Keratinocyte (primary cell): ENCODE results near the gene CYP2A6. TPM values are rescaled to one million over a fixed set of nuclear protein-coding genes. Genes with fewer than 3 reads are reported as not detected.
"Not testable (repeated sequence)": the region's sequence is repeated elsewhere in the genome, so short reads cannot be mapped to it uniquely, and the experiment has no call there.

ENCODE experiments used
- DNase-seq: peaks from one replicate; pipeline ENCODE4 v3.0.0-alpha.2; 2011; ENCODE audit warnings: low read depth, missing footprints, low spot score
- FAIRE-seq: peaks from 2 replicates; lab custom pipeline; 2011; peaks lifted over from hg19 to GRCh38; lab: Jason Lieb, UNC
- H2AFZ ChIP-seq: 2 replicates; pipeline ENCODE4 v1.6.0; 2012; ENCODE audit warnings: low read length, control low read depth, inconsistent platforms; ENCODE audit not compliant: control insufficient read depth
- H3K27ac ChIP-seq: 2 replicates; pipeline ENCODE4 v1.5.1; 2011; ENCODE audit warnings: low read length; ENCODE audit not compliant: control insufficient read depth, insufficient read depth
- H3K27me3 ChIP-seq: 3 replicates; pipeline ENCODE4 v1.6.0; 2011; ENCODE audit warnings: low read length; ENCODE audit not compliant: control insufficient read depth, insufficient read depth; ENCODE audit errors: extremely low read depth
- H3K36me3 ChIP-seq, 2 experiments: 2 replicates in 1 of 2; 3 replicates in 1 of 2; pipeline ENCODE4 v1.5.1; 2011; ENCODE audit warnings: low read length in 2 of 2, mild to moderate bottlenecking in 1 of 2; ENCODE audit not compliant: control insufficient read depth in 2 of 2, insufficient read depth in 2 of 2; ENCODE audit errors: extremely low read depth in 1 of 2
- H3K4me1 ChIP-seq: 3 replicates; pipeline ENCODE4 v1.5.1; 2011; ENCODE audit warnings: low read length; ENCODE audit not compliant: control insufficient read depth, insufficient read depth; ENCODE audit errors: extremely low read depth
- H3K4me2 ChIP-seq: 3 replicates; pipeline ENCODE4 v1.6.0; 2011; ENCODE audit warnings: low read depth, low read length; ENCODE audit not compliant: control insufficient read depth, insufficient read depth; ENCODE audit errors: extremely low read depth
- H3K4me3 ChIP-seq, 3 experiments: fragments of 200-600 bp in 1 of 3; sonication (generic) in 1 of 3; 2 replicates in 2 of 3; 3 replicates in 1 of 3; pipeline ENCODE4 v1.5.1; 2011 to 2016; ENCODE audit warnings: low read length in 3 of 3, mild to moderate bottlenecking in 3 of 3, control low read depth in 2 of 3, inconsistent platforms in 1 of 3, low read depth in 1 of 3, mixed read lengths in 1 of 3, mixed run types in 1 of 3, moderate library complexity in 1 of 3; ENCODE audit not compliant: control insufficient read depth in 2 of 3, insufficient read depth in 2 of 3; ENCODE audit errors: extremely low read depth in 1 of 3
- H3K79me2 ChIP-seq: 2 replicates; pipeline ENCODE4 v1.6.0; 2012; ENCODE audit warnings: low read length; ENCODE audit not compliant: control insufficient read depth, insufficient read depth
- H3K9ac ChIP-seq: 3 replicates; pipeline ENCODE4 v1.6.0; 2011; ENCODE audit warnings: low read length; ENCODE audit not compliant: control insufficient read depth, insufficient read depth; ENCODE audit errors: extremely low read depth
- H3K9me1 ChIP-seq: 3 replicates; pipeline ENCODE4 v1.6.0; 2011; ENCODE audit warnings: low read length; ENCODE audit not compliant: control insufficient read depth, insufficient read depth; ENCODE audit errors: extremely low read depth
- H3K9me3 ChIP-seq: 2 replicates; pipeline ENCODE4 v1.5.1; 2012; ENCODE audit warnings: low read depth, low read length; ENCODE audit not compliant: control insufficient read depth
- H4K20me1 ChIP-seq: 3 replicates; pipeline ENCODE4 v1.6.0; 2011; ENCODE audit warnings: low read length; ENCODE audit not compliant: control insufficient read depth, insufficient read depth; ENCODE audit errors: extremely low read depth
- dilution Hi-C: fragments of 300-500 bp; cut with MboI; formaldehyde crosslinking; loops from one replicate; pipeline ENCODE4 v1.7.0; 2020; ENCODE audit warnings: low sequenced_read_pairs; ENCODE audit not compliant: extremely low pct_ligation_motif_present
- polyA plus RNA-seq, 5 experiments: library from polyadenylated mRNA; depleted of rRNA in 3 of 5; stranded (reverse) in 3 of 5; stranded (forward) in 1 of 5; unstranded in 1 of 5; fragments of >200 nt; gene quantifications; 1 replicate in 1 of 5; 2 replicates in 3 of 5; 3 replicates in 1 of 5; pipeline versions ENCODE4 v1.2.1 to v1.2.3, GENCODE V29; 2011 to 2012; ENCODE audit warnings: missing spikeins in 2 of 5, low read depth in 1 of 5, low replicate concordance in 1 of 5

Gene CYP2A6
- polyA plus RNA-seq, 1 donor (not counting 4 experiments of a cell fraction or from before 2014, with no cell fraction given): not detected

- dilution Hi-C loops, H3K36me3 ChIP-seq, FAIRE-seq: not testable (repeated sequence)
Measured at GRCh38 chr19:40879349-40879748, 29.1 kb upstream of the CYP2A6 start.

DNA sequence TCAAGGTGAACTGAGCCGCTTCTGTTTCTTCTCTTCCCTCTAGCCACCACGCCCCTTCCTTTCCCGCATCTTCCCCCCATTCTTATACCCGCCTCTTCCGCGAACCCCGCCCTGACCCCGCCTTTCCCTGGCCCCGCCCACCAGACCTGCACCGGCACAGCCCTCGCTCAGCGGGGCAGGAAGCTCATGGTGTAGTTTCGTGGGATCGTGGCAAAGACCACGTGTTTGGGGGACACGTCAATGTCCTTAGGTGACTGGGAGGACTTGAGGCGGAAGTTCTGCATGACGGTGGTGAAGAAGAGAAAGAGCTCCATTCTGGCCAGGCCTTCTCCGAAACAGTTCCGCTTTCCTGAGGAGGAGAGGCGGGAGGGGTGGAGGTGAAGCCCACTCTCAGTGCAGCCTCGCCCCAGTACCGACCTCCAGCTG is 25.3 kb upstream of the CYP2A6 start:
- H3K27me3 ChIP-seq, H3K27ac ChIP-seq, dilution Hi-C loops, H3K4me3 ChIP-seq, H3K9me3 ChIP-seq, H3K4me1 ChIP-seq, FAIRE-seq, H4K20me1 ChIP-seq, H3K79me2 ChIP-seq, H3K36me3 ChIP-seq, H3K9ac ChIP-seq, H2AFZ ChIP-seq, DNase-seq, H3K4me2 ChIP-seq, H3K9me1 ChIP-seq: not testable (repeated sequence)

More at GRCh38 chr19:40879349-40879748, 29.1 kb upstream of the CYP2A6 start:
- not testable (repeated sequence) for H3K9me3 ChIP-seq, H3K9ac ChIP-seq, H2AFZ ChIP-seq, H3K4me2 ChIP-seq, H3K9me1 ChIP-seq, DNase-seq, H3K4me3 ChIP-seq, H3K4me1 ChIP-seq, H3K27ac ChIP-seq, H3K79me2 ChIP-seq, H4K20me1 ChIP-seq, H3K27me3 ChIP-seq

DNA sequence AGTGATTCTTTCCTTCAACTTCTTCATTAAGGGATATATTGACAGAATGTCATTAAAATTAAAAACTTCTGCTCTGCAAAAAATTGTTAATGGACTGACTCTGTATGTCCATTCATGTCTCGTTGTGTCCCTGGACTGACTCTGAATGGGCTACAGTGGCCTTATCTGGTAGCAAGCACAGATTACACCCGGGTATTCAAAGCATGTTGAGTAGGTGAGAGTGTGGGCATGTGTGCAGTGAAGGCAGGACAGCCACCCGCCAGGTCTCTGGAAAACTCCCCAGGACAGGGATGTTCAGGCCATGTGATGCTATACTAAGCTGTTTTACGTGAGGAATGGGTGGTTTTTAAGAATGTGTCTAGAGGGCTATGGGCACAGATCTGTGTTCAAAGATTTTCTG is 24.6 kb upstream of the CYP2A6 start:
- dilution Hi-C loops, H3K9ac ChIP-seq, H3K9me1 ChIP-seq, FAIRE-seq, DNase-seq, H3K27me3 ChIP-seq, H4K20me1 ChIP-seq, H3K27ac ChIP-seq, H3K4me3 ChIP-seq, H3K36me3 ChIP-seq, H3K79me2 ChIP-seq, H3K9me3 ChIP-seq, H3K4me1 ChIP-seq, H3K4me2 ChIP-seq, H2AFZ ChIP-seq: not testable (repeated sequence)

- H3K4me2 ChIP-seq, H4K20me1 ChIP-seq, H3K9ac ChIP-seq, H2AFZ ChIP-seq, H3K9me1 ChIP-seq, H3K4me1 ChIP-seq, H3K9me3 ChIP-seq, H3K36me3 ChIP-seq, H3K27ac ChIP-seq, H3K4me3 ChIP-seq, H3K79me2 ChIP-seq, H3K27me3 ChIP-seq, dilution Hi-C loops, FAIRE-seq, DNase-seq: not testable (repeated sequence)
Measured at GRCh38 chr19:40873873-40874272, 23.6 kb upstream of the CYP2A6 start.
